GM18505 (cell line): ENCODE data around the gene ZEB2.
"Not testable (repeated sequence)": the region's sequence is repeated elsewhere in the genome, so short reads cannot be mapped to it uniquely, and the experiment has no call there.

ENCODE experiments used
- ATAC-seq: cut with Tn5 transposase; IDR thresholded peaks from one replicate; pipeline ENCODE4 v1.9.1; 2021; ENCODE audit not compliant: unreplicated experiment
- POLR2A ChIP-seq: IDR thresholded peaks from 4 replicates; pipeline ENCODE4 v1.6.1; 2011; ENCODE audit warnings: borderline replicate concordance; ENCODE audit not compliant: insufficient read depth, insufficient read length; ENCODE audit errors: extremely low read depth

Gene ZEB2

GRCh38 chr2:144376926-144377325 is 143.0 kb downstream of the ZEB2 start:
- TF ChIP-seq POLR2A: no peak
- no peak for ATAC-seq

DNA sequence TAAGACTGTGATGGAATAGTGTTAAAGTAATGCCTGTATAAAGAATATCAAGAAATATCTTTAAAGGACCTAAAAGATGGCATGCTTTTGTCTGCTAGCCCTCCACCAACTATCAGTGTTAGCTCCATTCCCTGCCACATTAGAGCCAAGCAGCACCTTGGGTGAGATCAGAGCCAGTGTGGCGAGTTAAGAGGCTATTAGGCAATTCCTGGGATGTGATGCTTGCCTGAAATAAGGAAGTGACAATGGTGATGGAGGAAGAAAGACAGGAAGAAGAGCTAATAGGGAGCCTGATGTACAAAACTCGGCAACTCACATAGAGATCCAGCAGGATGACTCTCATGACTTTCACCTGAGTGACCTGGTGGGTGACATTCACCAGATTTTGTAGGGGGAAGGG is 143.5 kb downstream of the ZEB2 start:
- no peak for ATAC-seq
- no peak for TF ChIP-seq POLR2A

DNA sequence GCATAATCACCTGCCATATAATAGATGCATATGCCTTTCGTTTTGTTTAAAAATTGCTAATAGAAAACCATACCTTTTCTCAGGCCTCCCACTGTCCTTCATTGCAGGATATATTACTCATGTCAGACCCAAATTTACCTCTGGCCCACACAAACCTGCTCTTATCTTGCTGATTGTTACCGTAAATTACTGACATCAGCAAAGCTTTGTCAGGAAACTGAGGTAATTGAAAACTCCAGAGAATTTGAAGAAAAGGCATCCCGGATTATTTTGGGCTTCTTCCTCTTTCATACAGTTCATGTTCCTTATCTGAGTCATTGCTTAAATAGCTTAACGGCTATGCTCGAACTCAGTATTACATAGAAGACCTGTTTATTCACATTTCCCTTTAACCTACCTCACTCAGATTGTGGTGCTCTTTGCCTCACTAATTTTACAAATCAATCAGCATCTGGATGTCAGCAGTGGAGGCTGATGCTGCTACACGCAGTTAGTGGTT is 145.7 kb downstream of the ZEB2 start:
- no peak for TF ChIP-seq POLR2A
- ATAC-seq: peak; percentile 62

DNA sequence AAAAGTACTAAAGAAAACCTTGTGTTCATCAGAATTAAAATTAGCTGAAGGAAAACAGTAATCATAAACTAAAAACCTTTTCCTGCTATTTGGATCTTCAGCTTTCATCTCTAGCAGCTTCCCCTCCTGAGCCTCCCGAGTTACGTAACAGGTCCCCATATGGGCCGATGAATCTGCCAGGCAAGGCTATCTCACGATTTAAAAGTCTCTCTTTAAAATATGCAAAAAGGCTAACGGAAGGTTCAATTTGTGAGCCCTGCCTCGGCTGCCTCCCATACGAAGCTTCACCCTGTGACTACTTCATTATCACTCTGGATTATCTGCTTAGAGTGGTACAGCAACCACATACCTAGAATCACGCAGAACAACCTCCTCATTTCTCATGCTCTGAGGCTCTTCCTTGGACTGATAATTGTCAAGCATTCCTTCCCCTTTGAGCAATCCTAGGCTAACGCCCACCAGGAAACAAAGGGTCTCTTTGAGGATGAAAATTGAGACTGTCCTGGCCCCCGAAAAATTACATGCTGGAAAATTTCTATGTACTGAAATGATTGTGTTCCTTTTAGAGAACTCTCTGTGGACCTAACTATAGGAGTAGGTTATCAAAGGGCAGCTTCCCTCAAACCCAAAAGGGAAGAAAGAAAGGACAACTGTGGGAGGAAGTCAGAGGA is 147.4 kb downstream of the ZEB2 start:
- ATAC-seq: no peak

GRCh38 chr2:144370937-144371584 is 148.9 kb downstream of the ZEB2 start:
- ATAC-seq: no peak
- no peak for TF ChIP-seq POLR2A

More for the DNA sequence above, 147.4 kb downstream of the ZEB2 start:
- TF ChIP-seq POLR2A: no peak

DNA sequence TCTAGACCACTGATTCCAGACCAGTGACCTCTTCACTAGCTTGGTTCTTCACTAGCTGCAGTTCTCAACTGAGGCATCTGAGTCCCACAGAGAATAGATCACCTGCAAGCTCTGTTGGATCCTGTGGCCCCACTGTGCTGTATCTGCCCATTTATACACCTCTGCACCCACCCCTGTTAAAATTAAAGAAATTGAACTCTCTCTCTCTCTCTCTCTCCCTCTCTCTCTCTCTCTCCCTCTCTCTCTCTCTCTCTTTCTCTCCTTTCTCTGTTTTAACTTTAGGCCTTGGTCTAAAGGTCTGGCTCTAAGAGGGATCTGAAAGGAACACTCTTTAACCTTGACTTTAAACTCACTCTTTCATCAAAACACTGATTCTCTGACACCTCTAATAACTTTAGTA is 150.5 kb downstream of the ZEB2 start:
- no peak for TF ChIP-seq POLR2A
- no peak for ATAC-seq

GRCh38 chr2:144366825-144367429 is 153.0 kb downstream of the ZEB2 start:
- ATAC-seq: no peak
- no peak for TF ChIP-seq POLR2A

DNA sequence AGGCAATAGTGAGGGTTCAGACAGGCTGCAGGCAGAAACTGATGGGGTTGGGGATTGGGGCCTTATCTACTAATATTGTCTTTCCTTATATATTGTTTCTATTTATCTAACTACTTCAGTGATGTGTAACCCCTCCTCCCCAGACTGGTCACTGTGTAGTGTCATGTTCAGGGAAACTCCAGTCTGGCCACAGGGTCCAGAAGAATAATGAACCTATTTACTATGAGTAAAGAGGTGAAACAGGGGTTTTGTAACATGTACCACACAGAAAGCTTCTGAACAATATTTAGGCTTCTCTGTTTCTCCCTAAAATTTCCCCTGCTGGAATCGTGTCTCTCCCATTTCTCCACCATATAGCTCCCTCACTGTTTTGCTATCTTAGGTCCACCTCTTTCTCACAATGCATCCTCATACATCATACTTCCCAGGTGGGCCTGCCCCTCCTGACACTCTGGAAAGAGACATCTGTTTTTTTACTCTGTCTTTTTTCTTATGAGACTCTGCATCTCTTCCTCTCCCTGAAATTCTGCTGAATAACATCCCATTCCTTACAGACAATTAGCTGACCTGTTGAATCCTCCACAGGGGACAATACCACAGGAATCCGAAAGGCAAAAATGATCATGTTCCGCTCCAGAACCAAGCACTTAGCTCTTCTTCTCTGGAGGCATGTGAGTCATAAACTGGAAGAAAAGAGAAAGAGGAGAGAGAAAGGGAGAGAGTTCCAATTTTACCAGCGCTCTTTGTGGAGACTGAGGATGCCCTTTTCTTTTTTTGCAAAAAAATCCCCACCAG is 154.8 kb downstream of the ZEB2 start:
- TF ChIP-seq POLR2A: no peak
- peak; percentile 76 for ATAC-seq

GRCh38 chr2:144364247-144364646 is 155.7 kb downstream of the ZEB2 start:
- ATAC-seq: not testable (repeated sequence)

DNA sequence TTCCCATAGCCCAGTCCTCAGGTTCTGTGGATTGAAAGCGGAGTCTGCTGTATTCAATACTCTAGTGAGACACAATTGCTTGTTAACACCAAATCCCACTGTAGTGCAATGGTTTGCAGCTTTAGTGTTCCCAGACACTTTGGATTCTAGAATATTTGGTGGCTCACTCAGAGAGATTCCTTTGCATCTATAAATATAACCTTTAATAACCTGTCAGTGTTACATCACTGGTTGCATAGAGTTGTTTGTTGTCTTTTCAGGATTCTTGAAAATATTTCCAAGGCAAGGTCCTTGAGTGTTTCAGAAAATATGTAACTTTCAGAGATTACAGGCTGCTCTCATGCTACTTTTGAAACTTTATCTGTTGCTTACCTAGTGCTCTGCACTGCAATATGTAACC is 157.5 kb downstream of the ZEB2 start:
- no peak for TF ChIP-seq POLR2A
- no peak for ATAC-seq

GRCh38 chr2:144361742-144362141 is 158.2 kb downstream of the ZEB2 start:
- no peak for TF ChIP-seq POLR2A
- no peak for ATAC-seq

DNA sequence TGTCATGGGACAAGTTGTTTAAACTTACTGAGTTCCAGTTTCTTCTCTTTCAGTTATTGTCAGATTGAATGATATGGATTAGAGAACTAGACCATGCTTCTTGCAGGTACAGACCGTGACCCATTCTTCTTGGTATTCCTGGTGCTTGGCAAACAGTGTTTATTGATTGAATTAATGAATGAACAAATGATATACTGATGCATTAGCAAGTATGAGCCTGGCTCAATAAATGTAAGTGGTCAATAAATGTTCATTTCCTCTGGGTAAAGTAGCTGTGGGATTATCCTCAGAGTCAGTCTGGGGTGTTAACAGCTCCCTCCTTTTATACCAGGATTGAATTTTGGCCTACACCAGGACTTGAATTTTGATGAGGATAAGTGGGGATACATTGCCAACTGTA is 160.2 kb downstream of the ZEB2 start:
- no peak for TF ChIP-seq POLR2A
- no peak for ATAC-seq

GRCh38 chr2:144358979-144359541 is 160.9 kb downstream of the ZEB2 start:
- TF ChIP-seq POLR2A: no peak
- peak; percentile 61 for ATAC-seq
